Esophagus mucosa (tissue), 1 donor: Measurements from ENCODE around the gene PRAMEF2. TPM values are rescaled to one million over a fixed set of nuclear protein-coding genes. Genes with fewer than 3 reads are reported as not detected.
"Not testable (repeated sequence)": the region's sequence is repeated elsewhere in the genome, so short reads cannot be mapped to it uniquely, and the experiment has no call there.

Source experiments
- ATAC-seq: fragments of 200-7000 bp; cut with Tn5 transposase; one replicate; pipeline ENCODE4 v1.9.1; 2020
- total RNA-seq: library from RNA; stranded (reverse); gene quantifications from one replicate; pipeline ENCODE4 v1.2.4, GENCODE V29; 2023
- donor health status: DM: yes; HTN: yes; CAD: no.

Gene PRAMEF2
- total RNA-seq, result not detected

- ATAC-seq, result not testable (repeated sequence)
These were observed at the start of gene PRAMEF2 for GRCh38 chr1:12856786-12857185. TSS of gene PRAMEF2 (plus strand) at chr1:12857086. CDS start at chr1:12859010, 1,924 bp downstream.

GRCh38 chr1:12809933-12810332 lies 47.0 kb upstream of the PRAMEF2 start:
- ATAC-seq, result no peak

GRCh38 chr1:12810691-12811408 lies 46.0 kb upstream of the PRAMEF2 start:
- no peak for ATAC-seq

- no peak for ATAC-seq
These were observed 45.5 kb upstream of the PRAMEF2 start for GRCh38 chr1:12811409-12811784.

GRCh38 chr1:12819061-12819460 lies 37.8 kb upstream of the PRAMEF2 start:
- not testable (repeated sequence) for ATAC-seq

- ATAC-seq, result not testable (repeated sequence)
These were observed 25.6 kb upstream of the PRAMEF2 start, which contains the start of gene PRAMEF11 for GRCh38 chr1:12831310-12831709. TSS of gene PRAMEF11 (minus strand) at chr1:12831410. CDS start at chr1:12828789, 2,621 bp downstream.

- not testable (repeated sequence) for ATAC-seq
These were observed 23.6 kb upstream of the PRAMEF2 start for GRCh38 chr1:12833251-12833650.

GRCh38 chr1:12848620-12849019 lies 8.3 kb upstream of the PRAMEF2 start, which contains the start of gene HNRNPCL1:
TSS of gene HNRNPCL1 (minus strand) at chr1:12848720. CDS start at chr1:12848289, 431 bp downstream.
- ATAC-seq, result not testable (repeated sequence)

- ATAC-seq, result no peak
These were observed 5.1 kb upstream of the PRAMEF2 start for GRCh38 chr1:12851779-12852178.

- ATAC-seq, result not testable (repeated sequence)
These were observed 6.4 kb downstream of the PRAMEF2 start for GRCh38 chr1:12863131-12863880.

GRCh38 chr1:12878453-12878852 lies 21.6 kb downstream of the PRAMEF2 start:
- ATAC-seq, result not testable (repeated sequence)

- ATAC-seq, result not testable (repeated sequence)
These were observed 29.2 kb downstream of the PRAMEF2 start, which contains the start of gene PRAMEF4 for GRCh38 chr1:12886101-12886500. TSS of gene PRAMEF4 (minus strand) at chr1:12886201. CDS start at chr1:12883394, 2,807 bp downstream.

- not testable (repeated sequence) for ATAC-seq
These were observed 41.3 kb downstream of the PRAMEF2 start, which contains the start of gene PRAMEF10 for GRCh38 chr1:12898170-12898569. TSS of gene PRAMEF10 (minus strand) at chr1:12898270. CDS start at chr1:12895847, 2,423 bp downstream.

GRCh38 chr1:12899186-12899585 lies 42.3 kb downstream of the PRAMEF2 start:
- ATAC-seq, result not testable (repeated sequence)

GRCh38 chr1:12903793-12904572 lies 47.1 kb downstream of the PRAMEF2 start:
- peak; percentile 93 for ATAC-seq

Other genes starting within 250 kb of the PRAMEF2 start
- gene DHRS3, start 238.9 kb upstream of the PRAMEF2 start, total RNA-seq, result 116 TPM
- not detected for gene AADACL4, start 213.0 kb upstream of the PRAMEF2 start, total RNA-seq
- not detected for gene AADACL3, start 141.0 kb upstream of the PRAMEF2 start, total RNA-seq
- not detected for gene CFAP107, start 110.9 kb upstream of the PRAMEF2 start, total RNA-seq
- gene PRAMEF12, start 83.3 kb upstream of the PRAMEF2 start, total RNA-seq, result not detected
- gene PRAMEF1, start 65.7 kb upstream of the PRAMEF2 start, total RNA-seq, result not detected
- gene PRAMEF11, start 25.7 kb upstream of the PRAMEF2 start, total RNA-seq, result not detected
- not detected for gene HNRNPCL1, start 8.4 kb upstream of the PRAMEF2 start, total RNA-seq
- gene PRAMEF4, start 29.1 kb downstream of the PRAMEF2 start, total RNA-seq, result not detected
- not detected for gene PRAMEF10, start 41.2 kb downstream of the PRAMEF2 start, total RNA-seq
- not detected for gene PRAMEF7, start 59.5 kb downstream of the PRAMEF2 start, total RNA-seq
- not detected for gene PRAMEF6, start 90.5 kb downstream of the PRAMEF2 start, total RNA-seq
- not detected for gene PRAMEF27, start 199.5 kb downstream of the PRAMEF2 start, total RNA-seq
- gene HNRNPCL3, start 203.7 kb downstream of the PRAMEF2 start, total RNA-seq, result not detected
- not detected for gene PRAMEF25, start 213.7 kb downstream of the PRAMEF2 start, total RNA-seq